NCI-H2107 treated with DMSO at 0.1 percent for 48 hours (cell line): ENCODE results near the gene SRC.

ENCODE experiments used
- DNase-seq: peaks from one replicate; lab custom pipeline; 2025; ENCODE audit not compliant: unreplicated experiment; lab: John Stamatoyannopoulos, UW

Gene SRC

DNA sequence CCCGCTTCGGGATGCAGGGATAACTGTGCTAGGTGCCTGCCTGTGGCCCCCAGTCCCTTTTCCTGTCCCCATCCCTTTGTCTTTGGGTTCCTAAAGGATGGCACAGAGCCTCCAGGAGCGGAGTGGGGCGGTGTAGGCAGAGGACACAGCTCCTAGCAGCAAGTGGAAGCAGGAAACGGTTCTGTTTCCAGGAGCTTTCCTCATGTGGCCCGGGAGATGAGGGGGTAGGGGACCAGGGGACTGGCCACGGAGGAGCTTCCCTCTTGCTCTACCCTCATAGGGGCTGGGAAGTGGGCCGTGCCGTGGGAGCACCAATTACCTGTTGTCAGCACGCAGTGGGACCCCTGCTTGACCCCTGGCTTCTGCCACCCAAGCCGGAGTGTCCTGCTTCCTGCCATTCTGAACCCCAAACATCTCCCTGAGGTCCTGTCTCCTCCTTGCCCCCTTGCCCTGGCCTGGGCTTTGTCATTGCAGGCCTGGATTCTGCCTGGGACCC is 76.9 kb downstream of the SRC start:
- DNase-seq: no peak

DNA sequence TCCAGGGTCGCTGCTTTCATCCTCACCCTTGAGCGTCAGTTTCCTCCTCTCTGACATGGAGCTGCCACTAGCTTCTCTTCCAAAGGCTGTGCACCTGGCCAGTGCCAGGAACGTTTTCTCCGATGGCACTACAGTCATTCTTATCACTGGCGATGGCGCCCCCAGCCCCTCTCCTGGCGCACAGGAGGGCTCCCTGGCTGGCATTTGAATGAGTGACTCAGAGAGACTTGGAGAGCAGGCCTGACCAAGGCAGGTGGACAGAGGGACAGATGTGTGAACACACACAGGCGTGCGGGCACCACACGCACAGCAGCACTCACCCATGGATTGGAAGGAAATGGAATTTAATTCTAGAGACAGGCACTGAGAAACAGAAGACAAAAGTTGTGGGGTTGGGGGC is 77.6 kb downstream of the SRC start:
- DNase-seq: no peak

DNA sequence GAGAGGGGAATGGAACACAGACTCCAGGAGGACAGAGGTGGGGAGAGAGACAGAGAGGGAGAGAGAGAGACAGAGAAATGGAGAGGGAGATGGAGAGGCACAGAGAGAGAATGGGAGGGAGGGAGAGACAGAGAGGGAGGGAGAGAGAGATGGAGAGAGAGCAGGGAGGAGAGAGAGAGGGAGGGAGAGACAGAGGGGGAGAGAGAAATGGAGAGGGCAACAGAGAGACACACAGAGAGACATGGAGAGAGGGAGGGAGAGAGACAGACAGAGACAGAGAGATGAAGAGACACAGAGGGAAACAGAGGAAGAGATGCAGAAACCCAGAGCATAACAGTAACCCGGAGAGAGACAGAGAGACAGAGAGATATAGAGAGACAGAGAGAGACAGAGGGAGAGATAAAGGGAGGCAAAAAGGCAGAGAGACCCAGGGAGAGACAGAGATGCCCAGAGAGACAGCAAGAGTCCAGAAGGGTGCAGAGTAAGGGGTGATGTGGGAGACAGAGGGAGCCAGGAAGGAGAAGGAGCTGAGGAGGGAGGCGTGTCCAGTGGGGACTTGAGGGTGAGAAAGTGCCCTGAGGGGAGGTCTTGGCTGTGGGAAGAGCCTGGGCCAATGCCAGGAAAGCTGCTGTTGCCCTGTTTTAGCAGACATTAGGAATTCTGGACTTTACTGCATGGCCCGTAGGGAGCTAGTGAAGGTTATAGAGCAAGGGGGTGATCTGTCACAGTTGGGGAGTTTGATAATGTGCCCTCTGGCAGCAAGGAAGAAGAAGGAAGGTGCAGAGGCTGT is 78.3 kb downstream of the SRC start:
- no peak for DNase-seq

DNA sequence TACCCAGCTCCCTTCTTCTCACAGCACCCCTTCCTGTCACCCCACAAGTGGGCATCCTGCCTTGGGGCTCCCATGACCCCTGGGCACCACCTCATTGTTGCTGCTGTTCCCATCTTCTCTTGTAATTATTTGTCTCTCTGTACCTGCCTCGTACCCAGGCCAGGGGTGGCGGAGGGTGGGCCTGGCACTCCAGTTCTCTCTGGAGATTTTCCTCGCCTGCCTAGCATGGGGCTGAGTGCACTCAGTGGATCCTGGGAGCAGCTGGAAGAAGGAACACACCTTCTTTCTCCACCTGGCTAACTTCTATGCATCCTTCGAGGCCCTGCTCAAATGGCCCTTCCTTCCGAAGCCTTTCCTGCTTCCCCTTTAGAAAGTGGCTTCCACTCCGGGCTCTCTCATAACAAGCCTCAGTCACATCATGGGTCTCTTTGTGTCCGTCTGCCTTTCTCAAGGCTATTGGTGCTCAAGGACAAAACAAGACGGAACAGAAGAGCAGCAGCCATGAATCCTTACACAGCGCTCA is 79.2 kb downstream of the SRC start:
- no peak for DNase-seq

GRCh38 chr20:37426106-37426505 is 80.2 kb downstream of the SRC start:
- no peak for DNase-seq

GRCh38 chr20:37426978-37427377 is 81.0 kb downstream of the SRC start:
- DNase-seq: no peak

GRCh38 chr20:37430044-37430443 is 84.1 kb downstream of the SRC start:
- no peak for DNase-seq

DNA sequence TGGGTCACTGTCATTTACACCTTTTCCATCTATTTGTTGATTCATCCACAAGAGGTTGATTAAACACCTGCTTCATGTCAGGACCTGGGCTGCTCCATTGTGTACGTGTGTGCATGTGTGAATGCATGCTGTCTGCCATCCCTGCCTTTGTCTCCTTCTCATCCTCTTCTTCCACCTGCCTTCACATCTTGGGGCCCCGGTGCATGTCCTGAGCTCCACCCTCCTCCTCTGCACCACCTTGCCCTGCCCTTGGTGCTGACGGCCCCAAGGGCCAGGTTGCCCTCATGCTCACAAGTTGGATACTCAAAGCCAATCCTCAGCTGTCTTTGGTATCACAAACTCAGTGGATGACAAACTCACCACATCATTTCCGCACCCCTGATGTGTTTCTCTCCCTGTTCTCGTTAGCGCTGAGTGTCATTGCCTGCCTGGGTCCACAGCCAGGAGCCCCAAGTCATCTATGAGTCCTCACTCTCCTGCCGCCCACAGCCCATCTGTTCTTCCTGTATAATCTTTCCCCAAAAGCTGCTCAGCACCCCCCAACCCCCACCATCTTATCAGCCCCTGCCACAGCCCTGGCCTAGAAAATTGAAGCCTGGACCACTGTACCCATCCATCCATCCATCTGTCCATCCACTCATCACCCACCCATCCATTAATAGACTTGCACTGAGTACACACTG is 85.0 kb downstream of the SRC start:
- peak; percentile 46 for DNase-seq

- no peak for DNase-seq
Observed at GRCh38 chr20:37431786-37432185, 85.8 kb downstream of the SRC start.

- DNase-seq: no peak
Observed at GRCh38 chr20:37432606-37433005, 86.7 kb downstream of the SRC start.

- DNase-seq: no peak
Observed at GRCh38 chr20:37435607-37436006, 89.7 kb downstream of the SRC start.

GRCh38 chr20:37436527-37437186 is 90.7 kb downstream of the SRC start:
- no peak for DNase-seq

- no peak for DNase-seq
Observed at GRCh38 chr20:37437676-37438075, 91.7 kb downstream of the SRC start.

- no peak for DNase-seq
Observed at GRCh38 chr20:37438464-37439222, 92.7 kb downstream of the SRC start.

DNA sequence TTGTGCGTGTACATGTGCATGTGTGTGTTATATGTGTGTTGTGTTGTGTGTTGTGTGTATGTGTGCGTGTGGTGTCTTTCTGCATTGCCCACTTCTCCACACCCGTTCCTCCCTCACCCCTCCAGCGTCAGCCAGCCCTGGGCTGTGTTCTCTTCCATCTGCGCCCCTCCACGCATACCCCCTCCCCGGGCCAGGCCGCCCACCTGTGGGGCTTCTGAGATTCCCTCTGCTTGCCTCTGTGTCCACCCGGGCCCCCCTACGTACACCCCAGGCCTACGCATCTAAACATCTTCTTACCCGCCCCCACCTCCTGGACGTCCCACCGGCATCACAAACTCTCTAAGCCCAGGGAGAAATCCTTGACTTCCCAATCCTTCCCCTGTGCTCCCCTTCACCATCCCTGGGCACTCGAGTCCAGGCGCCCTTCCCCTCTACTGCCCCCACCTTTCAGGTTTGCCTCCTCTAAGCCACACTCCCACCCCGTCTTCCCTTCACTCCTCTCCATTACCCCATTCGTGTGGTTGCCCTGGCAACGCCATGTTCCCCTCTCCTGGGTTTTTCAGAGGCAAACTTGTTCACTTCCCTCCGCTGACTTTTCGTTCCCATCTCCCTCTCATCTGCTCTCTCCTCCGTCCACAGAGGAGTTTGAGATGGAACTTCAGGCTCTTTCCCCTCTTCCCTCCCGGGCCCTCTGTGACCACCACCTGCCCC is 93.4 kb downstream of the SRC start:
- no peak for DNase-seq

DNA sequence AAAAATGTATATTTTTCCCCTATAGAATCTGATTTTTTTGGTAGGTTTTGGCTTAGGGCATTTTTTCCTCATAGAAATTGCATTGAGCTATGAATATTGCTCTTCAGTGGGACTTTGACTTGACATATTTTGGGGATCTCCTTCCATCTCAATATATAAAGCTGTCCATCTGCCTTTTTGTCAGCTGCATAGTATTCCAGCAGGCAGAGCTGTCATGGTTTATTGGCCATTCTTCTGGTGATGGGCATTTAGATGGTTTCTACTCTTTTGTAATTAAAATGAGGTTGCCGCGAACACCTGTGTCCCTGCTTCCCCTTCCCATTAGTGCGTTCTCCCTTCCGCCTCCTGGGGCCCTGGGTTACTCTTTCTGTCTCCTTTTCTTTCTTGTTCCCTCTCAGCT is 95.1 kb downstream of the SRC start:
- no peak for DNase-seq

GRCh38 chr20:37442547-37442946 is 96.6 kb downstream of the SRC start:
- DNase-seq: no peak

- DNase-seq: no peak
Observed at GRCh38 chr20:37442986-37443385, 97.0 kb downstream of the SRC start.

GRCh38 chr20:37443596-37443995 is 97.7 kb downstream of the SRC start:
- no peak for DNase-seq

DNA sequence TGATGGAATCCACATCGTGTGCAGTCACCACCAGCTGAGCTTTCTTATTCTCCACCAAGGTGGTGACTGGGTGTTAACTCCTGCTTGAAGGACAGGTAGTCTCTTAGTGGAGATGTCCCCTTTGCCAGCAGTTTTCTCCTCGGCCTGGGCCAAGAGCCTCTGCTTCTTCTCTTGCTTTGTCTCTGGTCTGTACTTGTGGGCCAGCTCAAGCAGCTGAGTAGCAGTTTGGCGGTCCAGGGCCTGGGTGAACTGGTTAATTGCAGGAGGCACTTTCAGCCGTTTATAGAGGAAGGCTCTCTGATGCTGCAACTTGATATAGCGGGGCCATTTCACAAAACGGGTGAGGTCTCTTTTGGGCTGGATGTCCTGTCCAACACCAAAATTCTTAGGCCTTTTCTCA is 99.1 kb downstream of the SRC start:
- DNase-seq: no peak
